ENCODE data around the gene IPO8. TPM values are rescaled to one million over a fixed set of nuclear protein-coding genes. Genes with fewer than 3 reads are reported as not detected.
"Not testable (repeated sequence)": the region's sequence is repeated elsewhere in the genome, so short reads cannot be mapped to it uniquely, and the experiment has no call there.

IPO8 gene
- total RNA-seq, 1 experiment from 2014 or later, result 50.4 TPM

- Mint-ChIP-seq H3K4me3 (ENCODE audit: unreplicated experiment) (no peak overlapping the region), H3K27ac (ENCODE audit: unreplicated experiment) (no peak overlapping the region), H3K4me1 (ENCODE audit: low read depth, unreplicated experiment) (no peaks in the 10 kb centered on the region), H3K9me3 (ENCODE audit: unreplicated experiment) (peaks cover 9% of the 10 kb centered on the region), H3K36me3 (ENCODE audit: insufficient read depth, unreplicated experiment) (peaks cover 6% of the 10 kb centered on the region), H3K27me3 (ENCODE audit: insufficient read depth, unreplicated experiment) (no peaks in the 10 kb centered on the region)
- Histone ChIP-seq H3K27me3 (replicated peaks; ENCODE audit: control insufficient read depth, insufficient read depth, low read length) (no peaks in the 10 kb centered on the region), H3K4me1 (no peaks in the 10 kb centered on the region), H3K36me3 (ENCODE audit: control insufficient read depth, insufficient read depth, low read length) (no peaks in the 10 kb centered on the region), H3K9me3 (no peaks in the 10 kb centered on the region), H3K4me3 (ENCODE audit: low read depth, low read length) (no peak overlapping the region)
- ChIA-PET POLR2A (no interaction called here), CTCF (no interaction called here)
- DNase-seq, result no peak
- intact Hi-C loops (cut with micrococcal nuclease; ENCODE audit: unreplicated experiment), result no loop called here
- BruUV-seq (replicated peaks), result no TSS peak
- no peak for TF ChIP-seq CTCF (IDR thresholded peaks at IDR 0.05; ENCODE audit: insufficient read depth in 1 of 2, low read depth in 1 of 2, low read length in 1 of 2, severe bottlenecking in 1 of 2, unreplicated experiment in 1 of 2)
Observed at GRCh38 chr12:30622509-30622908, 73.2 kb downstream of the IPO8 start.

DNA sequence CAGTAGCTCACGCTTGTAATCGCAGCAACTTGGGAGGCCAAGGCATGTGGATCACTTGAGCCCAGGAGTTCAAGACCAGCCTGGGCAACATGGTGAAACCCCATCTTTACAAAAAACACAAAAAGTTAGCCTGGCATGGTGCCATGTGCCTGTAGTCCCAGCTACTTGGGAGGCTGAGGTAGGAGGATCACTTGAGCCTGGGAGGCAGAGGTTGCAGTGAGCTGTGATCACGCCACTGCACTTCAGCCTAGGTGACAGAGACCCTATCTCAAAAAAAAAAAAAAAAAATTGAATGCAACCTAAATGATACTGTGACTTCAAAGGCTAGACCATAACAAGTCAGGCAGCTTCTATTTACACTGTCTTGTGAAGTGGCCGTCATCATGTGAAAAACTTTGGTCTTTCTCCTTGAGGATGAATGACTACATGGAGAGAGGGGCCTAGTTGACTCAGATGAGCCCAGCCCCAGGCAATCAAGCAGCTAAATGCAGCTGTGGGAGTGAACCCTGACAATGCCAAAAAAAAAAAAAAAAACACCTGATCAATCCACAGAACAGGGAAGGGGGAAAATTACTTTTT, 73.9 kb downstream of the IPO8 start:
- H3K36me3 Mint-ChIP-seq (ENCODE audit: insufficient read depth, unreplicated experiment); CTCF ChIA-PET; H3K4me3 ChIP-seq (ENCODE audit: low read depth, low read length); H3K36me3 ChIP-seq (ENCODE audit: control insufficient read depth, insufficient read depth, low read length); H3K9me3 Mint-ChIP-seq (ENCODE audit: unreplicated experiment); H3K27ac Mint-ChIP-seq (ENCODE audit: unreplicated experiment); H3K27me3 Mint-ChIP-seq (ENCODE audit: insufficient read depth, unreplicated experiment); POLR2A ChIA-PET; H3K4me1 ChIP-seq; H3K4me3 Mint-ChIP-seq (ENCODE audit: unreplicated experiment); H3K4me1 Mint-ChIP-seq (ENCODE audit: low read depth, unreplicated experiment); H3K27me3 ChIP-seq (replicated peaks; ENCODE audit: control insufficient read depth, insufficient read depth, low read length); intact Hi-C loops (cut with micrococcal nuclease; ENCODE audit: unreplicated experiment); DNase-seq; H3K9me3 ChIP-seq; BruUV-seq (replicated peaks): not testable (repeated sequence)

- no TSS peak for BruUV-seq (replicated peaks)
- Histone ChIP-seq H3K36me3 (ENCODE audit: control insufficient read depth, insufficient read depth, low read length) (no peaks in the 10 kb centered on the region), H3K9me3 (no peaks in the 10 kb centered on the region), H3K27me3 (replicated peaks; ENCODE audit: control insufficient read depth, insufficient read depth, low read length) (no peaks in the 10 kb centered on the region), H3K4me1 (peaks cover 10% of the 10 kb centered on the region), H3K4me3 (ENCODE audit: low read depth, low read length) (no peak overlapping the region)
- intact Hi-C loops (cut with micrococcal nuclease; ENCODE audit: unreplicated experiment), result no loop called here
- Mint-ChIP-seq H3K4me1 (ENCODE audit: low read depth, unreplicated experiment) (peaks cover 14% of the 10 kb centered on the region), H3K27ac (ENCODE audit: unreplicated experiment) (no peak overlapping the region), H3K27me3 (ENCODE audit: insufficient read depth, unreplicated experiment) (no peaks in the 10 kb centered on the region), H3K9me3 (ENCODE audit: unreplicated experiment) (peaks cover 5% of the 10 kb centered on the region), H3K36me3 (ENCODE audit: insufficient read depth, unreplicated experiment) (no peaks in the 10 kb centered on the region), H3K4me3 (ENCODE audit: unreplicated experiment) (no peak overlapping the region)
- TF ChIP-seq CTCF (IDR thresholded peaks at IDR 0.05; ENCODE audit: insufficient read depth in 1 of 2, low read depth in 1 of 2, low read length in 1 of 2, severe bottlenecking in 1 of 2, unreplicated experiment in 1 of 2), result no peak
- DNase-seq, result no peak
- POLR2A ChIA-PET, result no interaction called here
- CTCF ChIA-PET, result no interaction called here
Observed at GRCh38 chr12:30617346-30618016, 78.2 kb downstream of the IPO8 start.

All from Caco-2 (cell line).